Pancreas (tissue), 10 donors: ENCODE data around the gene EIF4G3. TPM values are rescaled to one million over a fixed set of nuclear protein-coding genes. Genes with fewer than 3 reads are reported as not detected.
A peak's percentile ranks its signal among the peaks of the same experiment; 100 is the strongest.

Source experiments
- ATAC-seq, 4 donors: fragments of 200-7000 bp; cut with Tn5 transposase; one replicate each; pipeline versions ENCODE4 v1.8.0 to v1.9.1; 2020; ENCODE audit warnings: mild to moderate bottlenecking in 4 of 4, moderate library complexity in 4 of 4
- DNase-seq, 6 donors: peaks; one replicate each; pipeline ENCODE4 v3.0.0-alpha.2; 2020
- FAIRE-seq: peaks from 2 replicates; lab custom pipeline; 2012; peaks lifted over from hg19 to GRCh38; lab: Jason Lieb, UNC
- H3K27ac ChIP-seq, 4 donors: fragments of 200-600 bp; sonication (generic); 1 replicate in 3 of 4; 2 replicates in 1 of 4; pipeline versions ENCODE4 v1.5.0 to v1.8.0; 2020
- H3K27me3 ChIP-seq, 4 donors: fragments of 200-600 bp; one replicate each; pipeline ENCODE4 v1.8.0; 2021
- H3K36me3 ChIP-seq, 3 donors: fragments of 200-600 bp; sonication (generic) in 1 of 3; one replicate each; pipeline versions ENCODE4 v1.5.0 to v1.8.0; 2020 to 2021
- H3K4me1 ChIP-seq, 3 donors: fragments of 200-600 bp; one replicate each; pipeline ENCODE4 v1.8.0; 2021
- H3K4me3 ChIP-seq, 4 donors: fragments of 200-600 bp; sonication (generic) in 2 of 4; one replicate each; pipeline versions ENCODE4 v1.5.0 to v1.8.0; 2020 to 2021
- H3K9me3 ChIP-seq, 4 donors: fragments of 200-600 bp; one replicate each; pipeline ENCODE4 v1.8.0; 2021
- WGBS, 2 donors: extraction: QIAGEN DNeasy Blood & Tissue Kit; methylation state at CpG; one replicate each; pipeline ENCODE4 v1.1.7; 2013; 5-methylcytosine and 5-hydroxymethylcytosine counted together
- intact Hi-C, 3 donors: fragments of 100-400 bp; cut with DNase I; formaldehyde crosslinking; loops; one replicate each; pipeline versions ENCODE4 v1.11.1 to v1.14.2; 2022
- polyA plus RNA-seq, 2 donors: library from polyadenylated mRNA; stranded (reverse); fragments of 200-250 nt; gene quantifications; one replicate each; pipeline ENCODE4 v1.2.3, GENCODE V29; 2013
- total RNA-seq, 6 donors: library from RNA; stranded (reverse); fragmentation: NEBNext Ultra II Directional in 4 of 6; extraction: Animal tissue kit (Norgen Biotek cat#: 25700) in 4 of 6; gene quantifications; one replicate each; pipeline versions ENCODE4 v1.2.1 to v1.2.4, GENCODE V29; 2021 to 2023
- TF ChIP-seq, protein P1 (sequence below), 4 donors: fragments of 200-600 bp; sonication (generic) in 3 of 4; IDR thresholded peaks; one replicate each; pipeline versions ENCODE4 v1.5.0 to v1.8.0; 2021; ENCODE audit warnings: antibody characterized with exemption in 4 of 4
- donor health status: healthy with polysubstance abuse.
- donor health status: DM: no; HTN: no; CAD: no; lungs with moderate emphysema.
- donor health status: DM: no; HTN: no; CAD: no.
- donor health status: control.
- donor health status: control.
- donor health status: Bipolar disorder and iron deficiency.
- donor health status: DM: yes; HTN: yes; CAD: no.
- donor health status: DM: no; HTN: no; CAD: no.
- donor health status: DM: no; HTN: no; CAD: no.
- donor health status: DM: yes; HTN: yes; CAD: no.

EIF4G3 gene
- total and polyA plus RNA-seq, 8 donors = 9.6 to 22.7 (median 13.8) TPM

DNA sequence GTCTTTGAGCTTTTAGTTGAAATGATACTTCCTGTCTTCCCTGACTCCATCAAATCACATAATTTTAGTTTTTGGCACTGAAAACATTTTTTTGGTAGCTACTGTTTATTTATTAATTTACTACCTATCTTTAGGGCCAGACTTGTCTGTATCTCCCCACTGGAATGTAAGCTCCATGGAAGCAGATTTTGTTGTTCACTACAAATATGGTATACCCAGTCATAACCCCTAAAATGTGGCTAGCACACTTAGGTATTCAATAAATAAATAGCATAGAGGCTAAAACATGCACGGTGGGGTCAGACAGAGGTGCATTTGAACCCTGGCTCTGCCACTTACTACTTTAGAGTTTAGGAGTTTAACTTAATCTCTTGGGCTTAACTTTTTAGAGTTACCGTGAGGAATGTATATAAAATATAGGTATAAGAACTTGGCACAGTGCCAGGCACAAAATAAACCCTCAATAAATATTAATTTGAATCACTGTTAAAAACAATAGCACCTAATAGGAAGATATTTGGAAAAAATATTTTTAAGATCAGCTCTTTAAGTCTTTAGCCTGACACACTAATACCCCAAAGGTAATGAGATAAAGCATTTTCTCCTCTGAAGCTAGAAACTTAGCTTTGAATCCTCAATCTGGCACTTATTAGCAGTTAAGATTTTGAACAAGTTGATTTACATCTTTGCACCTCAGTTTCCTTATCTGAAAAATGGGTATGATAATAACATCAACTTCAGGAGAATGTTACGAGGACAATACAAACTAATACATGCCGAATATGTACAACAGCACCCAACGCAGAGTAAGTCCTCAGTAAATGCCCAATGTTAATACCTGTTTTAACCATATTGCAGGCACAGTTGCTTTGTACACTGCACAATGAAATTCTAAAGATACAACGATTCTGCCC lies 330.0 kb downstream of the EIF4G3 start:
- intact Hi-C loops = no loop called here
- H3K36me3 ChIP-seq = peaks cover 0 to 6% (median 3%) of the 10 kb centered on the region in 3 donors
- peak overlapping the region in 1 of 4 donors; percentile 13 for H3K27ac ChIP-seq
- WGBS, 2 donors = 92 to 96% methylated on average over 6 of the region's 6 CpGs
- H3K9me3 ChIP-seq = no peaks in the 10 kb centered on the region
- H3K27me3 ChIP-seq = no peaks in the 10 kb centered on the region
- ATAC-seq (no peak), FAIRE-seq (no peak), DNase-seq (no peak)
- TF ChIP-seq, protein P1, sequence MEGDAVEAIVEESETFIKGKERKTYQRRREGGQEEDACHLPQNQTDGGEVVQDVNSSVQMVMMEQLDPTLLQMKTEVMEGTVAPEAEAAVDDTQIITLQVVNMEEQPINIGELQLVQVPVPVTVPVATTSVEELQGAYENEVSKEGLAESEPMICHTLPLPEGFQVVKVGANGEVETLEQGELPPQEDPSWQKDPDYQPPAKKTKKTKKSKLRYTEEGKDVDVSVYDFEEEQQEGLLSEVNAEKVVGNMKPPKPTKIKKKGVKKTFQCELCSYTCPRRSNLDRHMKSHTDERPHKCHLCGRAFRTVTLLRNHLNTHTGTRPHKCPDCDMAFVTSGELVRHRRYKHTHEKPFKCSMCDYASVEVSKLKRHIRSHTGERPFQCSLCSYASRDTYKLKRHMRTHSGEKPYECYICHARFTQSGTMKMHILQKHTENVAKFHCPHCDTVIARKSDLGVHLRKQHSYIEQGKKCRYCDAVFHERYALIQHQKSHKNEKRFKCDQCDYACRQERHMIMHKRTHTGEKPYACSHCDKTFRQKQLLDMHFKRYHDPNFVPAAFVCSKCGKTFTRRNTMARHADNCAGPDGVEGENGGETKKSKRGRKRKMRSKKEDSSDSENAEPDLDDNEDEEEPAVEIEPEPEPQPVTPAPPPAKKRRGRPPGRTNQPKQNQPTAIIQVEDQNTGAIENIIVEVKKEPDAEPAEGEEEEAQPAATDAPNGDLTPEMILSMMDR (IDR thresholded peaks at IDR 0.05) = no peak
- H3K4me3 ChIP-seq = no peak overlapping the region
- peaks cover 0 to 12% (median 0%) of the 10 kb centered on the region in 3 donors for H3K4me1 ChIP-seq

DNA sequence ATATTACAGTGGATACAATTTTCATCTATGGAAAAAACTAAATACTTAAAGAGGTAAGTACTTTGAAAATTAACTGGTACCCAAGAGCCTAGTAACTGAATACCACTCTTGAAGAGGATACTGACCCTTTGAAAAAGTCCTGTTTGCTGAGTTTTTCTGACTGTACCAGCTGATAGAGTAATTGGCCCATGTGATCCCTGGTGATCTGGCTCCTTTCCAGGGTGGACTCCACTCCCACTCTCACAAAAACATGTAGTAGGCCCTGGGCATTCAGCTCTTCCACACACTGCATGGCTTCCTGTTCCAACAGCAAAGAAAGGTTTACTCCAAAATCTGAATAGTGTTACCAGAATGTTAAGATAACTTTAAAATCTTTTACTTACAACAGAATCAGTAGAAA lies 336.0 kb downstream of the EIF4G3 start:
- TF ChIP-seq, protein P1 (IDR thresholded peaks at IDR 0.05) = no peak
- H3K9me3 ChIP-seq = no peaks in the 10 kb centered on the region
- peaks cover 0 to 3% (median 0%) of the 10 kb centered on the region in 3 donors for H3K36me3 ChIP-seq
- H3K27ac ChIP-seq = no peak overlapping the region
- no peak overlapping the region for H3K4me3 ChIP-seq
- H3K4me1 ChIP-seq = no peaks in the 10 kb centered on the region
- no peaks in the 10 kb centered on the region for H3K27me3 ChIP-seq
- intact Hi-C loops = no loop called here
- DNase-seq (no peak), ATAC-seq (no peak), FAIRE-seq (no peak)

DNA sequence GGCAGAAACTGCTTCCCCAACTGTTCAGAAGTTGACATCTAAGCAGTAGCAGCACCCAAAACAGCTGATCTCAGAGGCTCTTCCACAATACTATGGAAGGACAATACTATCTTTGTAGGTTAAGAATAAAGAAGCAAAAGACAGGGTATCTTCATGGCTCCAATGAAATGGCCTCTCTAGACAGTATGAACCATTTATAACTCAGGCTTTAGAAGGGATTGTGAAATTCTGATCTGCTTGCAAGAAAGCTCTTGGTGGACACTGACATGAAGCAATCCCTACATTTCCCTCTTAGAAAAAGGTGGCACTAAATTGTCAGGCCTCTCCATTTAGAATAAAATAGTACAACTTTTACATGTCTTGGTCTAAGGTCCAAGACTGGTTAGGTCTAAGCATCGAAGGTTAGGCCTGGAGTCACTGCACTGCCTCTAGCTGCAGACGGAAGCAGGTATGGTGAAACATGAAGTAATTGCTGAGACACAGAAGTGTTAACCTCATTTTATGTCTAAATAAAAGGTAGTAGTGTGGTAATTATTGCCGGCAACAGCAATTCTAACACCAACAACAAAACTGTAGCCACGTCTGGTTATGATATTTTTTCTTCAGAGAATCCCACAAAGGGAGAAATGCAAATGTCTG lies 339.0 kb downstream of the EIF4G3 start:
- no peak overlapping the region for H3K27ac ChIP-seq
- no peaks in the 10 kb centered on the region for H3K27me3 ChIP-seq
- intact Hi-C loops = no loop called here
- no peak overlapping the region for H3K4me3 ChIP-seq
- H3K4me1 ChIP-seq = no peaks in the 10 kb centered on the region
- ATAC-seq = no peak
- H3K36me3 ChIP-seq = no peaks in the 10 kb centered on the region
- no peak for DNase-seq
- FAIRE-seq = no peak
- WGBS, 2 donors = 92 to 93% methylated on average over 4 of the region's 4 CpGs
- no peaks in the 10 kb centered on the region for H3K9me3 ChIP-seq
- TF ChIP-seq, protein P1 (IDR thresholded peaks at IDR 0.05) = no peak

DNA sequence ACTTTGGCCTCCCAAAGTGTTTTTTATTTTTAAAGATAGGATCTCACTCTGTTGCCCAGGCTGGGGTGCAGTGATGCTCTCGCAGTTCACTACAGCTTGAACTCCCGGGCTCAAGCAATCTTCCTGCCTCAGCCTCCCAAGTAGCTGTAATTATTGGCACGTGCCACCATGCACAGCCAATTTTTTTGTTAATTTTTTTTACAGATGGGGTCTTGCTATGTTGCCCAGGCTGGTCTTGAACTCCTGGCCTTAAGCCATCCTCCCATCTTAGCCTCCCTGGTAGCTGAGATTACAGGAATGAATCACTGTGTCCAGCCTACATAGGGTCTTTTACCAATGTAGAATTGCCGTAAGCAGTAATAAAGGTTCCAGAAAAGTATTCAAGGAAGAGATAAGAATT lies 340.5 kb downstream of the EIF4G3 start:
- TF ChIP-seq, protein P1 (IDR thresholded peaks at IDR 0.05) = no peak
- H3K27ac ChIP-seq = no peak overlapping the region
- intact Hi-C loops = no loop called here
- H3K9me3 ChIP-seq = no peaks in the 10 kb centered on the region
- H3K4me1 ChIP-seq = no peaks in the 10 kb centered on the region
- FAIRE-seq (no peak), DNase-seq (no peak), ATAC-seq (no peak)
- H3K36me3 ChIP-seq = no peaks in the 10 kb centered on the region
- no peaks in the 10 kb centered on the region for H3K27me3 ChIP-seq
- no peak overlapping the region for H3K4me3 ChIP-seq
- 97% methylated on average over 4 of the region's 4 CpGs for WGBS, 2 donors

DNA sequence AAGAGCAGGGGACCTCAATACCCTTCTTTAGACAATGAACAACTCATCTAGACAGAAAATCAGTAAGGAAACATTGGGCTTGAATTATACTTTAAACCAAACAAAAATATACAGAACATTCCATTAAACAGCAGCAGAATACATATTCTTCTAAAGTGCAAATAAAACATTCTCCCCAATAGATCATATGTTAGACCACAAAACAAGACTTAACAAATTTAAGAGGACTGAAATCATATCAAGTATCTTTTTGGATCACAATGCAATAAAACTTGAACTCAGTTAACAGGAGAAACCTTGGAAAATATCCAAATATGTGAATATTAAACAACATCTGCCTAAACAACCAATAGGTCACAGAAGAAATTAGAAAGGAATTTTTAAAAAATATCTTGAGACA lies 341.9 kb downstream of the EIF4G3 start:
- no peaks in the 10 kb centered on the region for H3K27me3 ChIP-seq
- no peaks in the 10 kb centered on the region for H3K9me3 ChIP-seq
- no peaks in the 10 kb centered on the region for H3K4me1 ChIP-seq
- no peak overlapping the region for H3K27ac ChIP-seq
- TF ChIP-seq, protein P1 (IDR thresholded peaks at IDR 0.05) = no peak
- intact Hi-C loops = no loop called here
- ATAC-seq = no peak
- DNase-seq = no peak
- no peaks in the 10 kb centered on the region for H3K36me3 ChIP-seq
- FAIRE-seq = no peak
- no peak overlapping the region for H3K4me3 ChIP-seq
